ENCODE data around the gene PLA2G4E.

PLA2G4E gene

GRCh38 chr15:42020713-42021273 is at the start of gene PLA2G4E:
TSS of gene PLA2G4E (minus strand) at chr15:42021042. CDS start at chr15:42021030, 12 bp downstream.
- no peak for DNase-seq (ENCODE audit: low read depth in 2 of 2)

GRCh38 chr15:42070279-42070975 is 49.6 kb upstream of the PLA2G4E start:
- no peak for DNase-seq (ENCODE audit: low read depth in 2 of 2)

- no peak for DNase-seq (ENCODE audit: low read depth in 2 of 2)
These were observed 48.8 kb upstream of the PLA2G4E start for GRCh38 chr15:42069496-42070278.

GRCh38 chr15:42069025-42069424 is 48.2 kb upstream of the PLA2G4E start:
- DNase-seq (ENCODE audit: low read depth in 2 of 2) = no peak

GRCh38 chr15:42068601-42069000 is 47.8 kb upstream of the PLA2G4E start:
- DNase-seq (ENCODE audit: low read depth in 2 of 2) = no peak

- DNase-seq (ENCODE audit: low read depth in 2 of 2) = no peak
These were observed 46.0 kb upstream of the PLA2G4E start for GRCh38 chr15:42066764-42067415.

- no peak for DNase-seq (ENCODE audit: low read depth in 2 of 2)
These were observed 44.6 kb upstream of the PLA2G4E start for GRCh38 chr15:42065468-42065867.

GRCh38 chr15:42065033-42065432 is 44.2 kb upstream of the PLA2G4E start:
- DNase-seq (ENCODE audit: low read depth in 2 of 2) = no peak

- no peak for DNase-seq (ENCODE audit: low read depth in 2 of 2)
These were observed 43.4 kb upstream of the PLA2G4E start for GRCh38 chr15:42064271-42064670.

GRCh38 chr15:42063122-42063848 is 42.4 kb upstream of the PLA2G4E start:
- DNase-seq (ENCODE audit: low read depth in 2 of 2) = no peak

- no peak for DNase-seq (ENCODE audit: low read depth in 2 of 2)
These were observed 41.5 kb upstream of the PLA2G4E start for GRCh38 chr15:42062284-42062806.

- no peak for DNase-seq (ENCODE audit: low read depth in 2 of 2)
These were observed 40.0 kb upstream of the PLA2G4E start for GRCh38 chr15:42060797-42061196.

GRCh38 chr15:42060477-42060763 is 39.6 kb upstream of the PLA2G4E start:
- DNase-seq (ENCODE audit: low read depth in 2 of 2) = no peak

- DNase-seq (ENCODE audit: low read depth in 2 of 2) = peak; percentile 29 to 46
These were observed 39.0 kb upstream of the PLA2G4E start for GRCh38 chr15:42059661-42060476.

- no peak for DNase-seq (ENCODE audit: low read depth in 2 of 2)
These were observed 37.9 kb upstream of the PLA2G4E start for GRCh38 chr15:42058791-42059190.

GRCh38 chr15:42057799-42058646 is 37.2 kb upstream of the PLA2G4E start:
- DNase-seq (ENCODE audit: low read depth in 2 of 2) = no peak

GRCh38 chr15:42056934-42057798 is 36.3 kb upstream of the PLA2G4E start:
- DNase-seq (ENCODE audit: low read depth in 2 of 2) = no peak

- DNase-seq (ENCODE audit: low read depth in 2 of 2) = no peak
These were observed 33.1 kb upstream of the PLA2G4E start for GRCh38 chr15:42053914-42054313.

GRCh38 chr15:42053010-42053409 is 32.2 kb upstream of the PLA2G4E start:
- DNase-seq (ENCODE audit: low read depth in 2 of 2) = no peak
